ENCODE data around the gene LEKR1. TPM values are rescaled to one million over a fixed set of nuclear protein-coding genes. Genes with fewer than 3 reads are reported as not detected.

Gene LEKR1
- total and polyA plus RNA-seq, 2 donors (not counting 3 experiments of a cell fraction or from before 2014, with no cell fraction given), result 0.07 to 0.64 TPM

- DNase-seq (ENCODE audit: low read depth, low spot score) (no peak), FAIRE-seq (no peak)
- Histone ChIP-seq H3K9ac (replicated peaks; ENCODE audit: extremely low read depth, insufficient read depth, low read length) (no peak overlapping the region), H4K20me1 (replicated peaks; ENCODE audit: control insufficient read depth, extremely low read depth, insufficient read depth, low read length) (no peaks in the 10 kb centered on the region), H3K9me1 (replicated peaks; ENCODE audit: control insufficient read depth, extremely low read depth, insufficient read depth, low read length) (no peaks in the 10 kb centered on the region), H3K4me3 (replicated peaks in 1 of 3; ENCODE audit: insufficient read depth in 1 of 3, low read depth in 1 of 3, low read length in 3 of 3) (no peak overlapping the region), H2AFZ (ENCODE audit: low read depth, low read length) (no peak overlapping the region), H3K4me2 (ENCODE audit: insufficient read depth, low read length) (no peak overlapping the region), H3K27me3 (ENCODE audit: control insufficient read depth in 2 of 2, insufficient read depth in 2 of 2, low read length in 2 of 2) (peaks cover 2 to 7% of the 10 kb centered on the region in 2 experiments), H3K36me3 (ENCODE audit: control insufficient read depth in 2 of 2, extremely low read depth in 1 of 2, insufficient read depth in 2 of 2, low read length in 2 of 2) (no peaks in the 10 kb centered on the region), H3K27ac (ENCODE audit: insufficient read depth, low read depth, low read length) (no peak overlapping the region), H3K79me2 (ENCODE audit: control insufficient read depth, insufficient read depth, low read length) (no peaks in the 10 kb centered on the region), H3K9me3 (replicated peaks; ENCODE audit: control insufficient read depth, insufficient read depth, low read length) (no peaks in the 10 kb centered on the region), H3K4me1 (ENCODE audit: control insufficient read depth, extremely low read depth, insufficient read depth, low read length) (no peaks in the 10 kb centered on the region)
- dilution Hi-C loops (cut with MboI; ENCODE audit: extremely low pct_ligation_motif_present, low sequenced_read_pairs) (no loop called here), intact Hi-C loops (cut with micrococcal nuclease) (no loop called here)
- BruUV-seq (replicated peaks), result no TSS peak
- ChIA-PET POLR2A (no interaction called here), CTCF (interaction anchor here (0.6 to 1.2 kb wide), 3 partner anchors 13 to 1022 kb away, joined by 3 read pairs; no protein-coding TSS in a partner anchor)
- TF ChIP-seq MYC (IDR thresholded peaks at IDR 0.05; ENCODE audit: low read depth, low read length), result no peak
- TF ChIP-seq EZH2 (IDR thresholded peaks at IDR 0.05; ENCODE audit: borderline replicate concordance, low read depth, low read length, severe bottlenecking), result no peak
These were observed 240.4 kb downstream of the LEKR1 start for GRCh38 chr3:157066335-157067098.

- no peaks in the 10 kb centered on the region for H3K36me3 ChIP-seq (ENCODE audit: control insufficient read depth in 2 of 2, extremely low read depth in 1 of 2, insufficient read depth in 2 of 2, low read length in 2 of 2)
- no peaks in the 10 kb centered on the region for H3K79me2 ChIP-seq (ENCODE audit: control insufficient read depth, insufficient read depth, low read length)
- CTCF ChIA-PET, result interaction anchor here (0.6 to 1.2 kb wide), 2 partner anchors 179 to 1023 kb away, joined by 3 read pairs; no protein-coding TSS in a partner anchor
- H3K9me1 ChIP-seq (replicated peaks; ENCODE audit: control insufficient read depth, extremely low read depth, insufficient read depth, low read length), result no peaks in the 10 kb centered on the region
- no peaks in the 10 kb centered on the region for H4K20me1 ChIP-seq (replicated peaks; ENCODE audit: control insufficient read depth, extremely low read depth, insufficient read depth, low read length)
- FAIRE-seq (no peak), DNase-seq (ENCODE audit: low read depth, low spot score) (no peak)
- POLR2A ChIA-PET, result no interaction called here
- intact Hi-C loops (cut with micrococcal nuclease), result no loop called here
- H3K4me3 ChIP-seq (replicated peaks in 1 of 3; ENCODE audit: insufficient read depth in 1 of 3, low read depth in 1 of 3, low read length in 3 of 3), result no peak overlapping the region
- no peak overlapping the region for H3K4me2 ChIP-seq (ENCODE audit: insufficient read depth, low read length)
- dilution Hi-C loops (cut with MboI; ENCODE audit: extremely low pct_ligation_motif_present, low sequenced_read_pairs), result no loop called here
- no TSS peak for BruUV-seq (replicated peaks)
- H3K27ac ChIP-seq (ENCODE audit: insufficient read depth, low read depth, low read length), result no peak overlapping the region
- TF ChIP-seq MAX (IDR thresholded peaks at IDR 0.05; ENCODE audit: insufficient read depth, insufficient read length) (no peak), POLR2A (IDR thresholded peaks at IDR 0.05; ENCODE audit: low read depth, low read length) (no peak), EZH2 (IDR thresholded peaks at IDR 0.05; ENCODE audit: borderline replicate concordance, low read depth, low read length, severe bottlenecking) (no peak), MYC (IDR thresholded peaks at IDR 0.05; ENCODE audit: low read depth, low read length) (no peak), CTCF (IDR thresholded peaks at IDR 0.05; ENCODE audit: extremely low read depth in 1 of 2, insufficient read depth in 1 of 2, low read depth in 1 of 2, low read length in 2 of 2) (no peak), POLR2AphosphoS5 (IDR thresholded peaks at IDR 0.05; ENCODE audit: insufficient read depth, low read depth, low read length) (no peak), GATA2 (IDR thresholded peaks at IDR 0.05; ENCODE audit: insufficient read depth, insufficient read length, low read depth, low read length) (no peak), JUN (IDR thresholded peaks at IDR 0.05; ENCODE audit: borderline replicate concordance, insufficient read depth, insufficient read length, low read depth) (no peak), FOS (IDR thresholded peaks at IDR 0.05; ENCODE audit: borderline replicate concordance, insufficient read depth, low read length) (no peak)
- H3K9ac ChIP-seq (replicated peaks; ENCODE audit: extremely low read depth, insufficient read depth, low read length), result no peak overlapping the region
- H3K27me3 ChIP-seq (ENCODE audit: control insufficient read depth in 2 of 2, insufficient read depth in 2 of 2, low read length in 2 of 2), result peaks cover 2 to 7% of the 10 kb centered on the region in 2 experiments
- no peaks in the 10 kb centered on the region for H3K4me1 ChIP-seq (ENCODE audit: control insufficient read depth, extremely low read depth, insufficient read depth, low read length)
- H3K9me3 ChIP-seq (replicated peaks; ENCODE audit: control insufficient read depth, insufficient read depth, low read length), result no peaks in the 10 kb centered on the region
- no peak overlapping the region for H2AFZ ChIP-seq (ENCODE audit: low read depth, low read length)
These were observed 241.0 kb downstream of the LEKR1 start for GRCh38 chr3:157067114-157067513.

Data from endothelial cell of umbilical vein (primary cell).